Stimulated activated CD8-positive, alpha-beta memory T cell treated with anti-CD3 and anti-CD28 coated beads, Interleukin-12 subunit alpha, Interleukin-12 subunit beta, amount 100 ng/mL, for 24 hours (primary cell): ENCODE data around the gene PDE4A.
"Not testable (repeated sequence)": the region's sequence is repeated elsewhere in the genome, so short reads cannot be mapped to it uniquely, and the experiment has no call there.

Source experiments
- DNase-seq: peaks from one replicate; pipeline ENCODE4 v3.0.0-alpha.2; 2020; ENCODE audit errors: extremely low read depth

PDE4A gene

DNA sequence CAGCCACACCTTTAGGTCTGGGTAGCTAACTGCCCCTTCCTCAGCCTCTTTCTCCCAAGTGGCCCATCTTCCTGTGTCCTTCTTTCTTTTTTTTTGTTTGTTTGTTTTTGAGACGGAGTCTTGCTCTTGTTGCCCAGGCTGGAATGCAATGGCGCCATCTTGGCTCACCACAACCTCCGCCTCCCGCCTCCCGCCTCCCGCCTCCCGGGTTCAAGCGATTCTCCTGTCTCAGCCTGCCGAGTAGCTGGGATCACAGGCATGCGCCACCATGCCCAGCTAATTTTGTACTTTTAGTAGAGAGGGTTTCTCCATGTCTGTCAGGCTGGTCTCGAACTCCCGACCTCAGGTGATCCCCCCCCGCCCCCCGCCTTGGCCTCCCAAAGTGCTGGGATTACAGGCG, 41.7 kb downstream of the PDE4A start:
- DNase-seq, result not testable (repeated sequence)

- no peak for DNase-seq
These were observed 42.2 kb downstream of the PDE4A start for GRCh38 chr19:10462557-10462956.

DNA sequence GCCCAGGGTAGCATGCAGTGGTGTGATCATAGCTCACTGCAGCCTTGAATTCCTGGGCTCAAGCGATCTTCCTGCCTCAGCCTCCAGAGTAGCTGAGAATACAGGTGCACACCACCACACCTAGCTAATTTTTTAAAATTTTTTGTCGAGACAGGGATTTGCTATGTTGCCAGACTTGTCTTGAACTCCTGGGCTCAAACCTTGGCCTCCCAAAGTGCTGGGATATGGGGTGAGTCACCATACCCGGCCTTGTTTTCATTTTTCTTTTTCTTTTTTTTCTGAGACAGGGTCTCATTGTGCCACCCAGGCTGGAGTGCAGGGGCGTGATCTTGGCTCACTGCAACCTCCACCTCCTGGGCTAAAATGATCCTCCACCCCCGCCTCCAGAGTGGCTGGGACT, 44.1 kb downstream of the PDE4A start:
- no peak for DNase-seq

GRCh38 chr19:10467104-10467706, 46.9 kb downstream of the PDE4A start:
- no peak for DNase-seq

DNA sequence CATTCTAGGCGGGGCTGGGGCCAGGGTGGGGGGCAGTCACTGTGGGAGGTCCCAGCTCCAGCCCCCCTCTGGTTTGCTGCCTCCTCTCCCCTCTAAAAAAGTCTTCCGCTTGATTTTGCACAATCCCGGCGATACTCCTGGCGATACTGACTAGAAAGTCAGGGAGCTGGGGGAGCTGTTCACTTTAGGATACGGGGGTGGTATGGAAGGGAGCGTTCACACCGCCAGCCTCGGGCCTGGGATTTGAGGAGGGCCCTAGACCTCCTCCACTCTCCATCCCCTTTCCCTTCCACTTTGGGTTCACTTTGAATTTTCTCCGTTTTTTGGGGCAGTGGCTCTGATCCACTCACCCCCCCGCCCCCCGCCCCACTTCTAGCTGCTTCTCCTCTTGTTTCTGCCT, 47.8 kb downstream of the PDE4A start:
- DNase-seq, result no peak

DNA sequence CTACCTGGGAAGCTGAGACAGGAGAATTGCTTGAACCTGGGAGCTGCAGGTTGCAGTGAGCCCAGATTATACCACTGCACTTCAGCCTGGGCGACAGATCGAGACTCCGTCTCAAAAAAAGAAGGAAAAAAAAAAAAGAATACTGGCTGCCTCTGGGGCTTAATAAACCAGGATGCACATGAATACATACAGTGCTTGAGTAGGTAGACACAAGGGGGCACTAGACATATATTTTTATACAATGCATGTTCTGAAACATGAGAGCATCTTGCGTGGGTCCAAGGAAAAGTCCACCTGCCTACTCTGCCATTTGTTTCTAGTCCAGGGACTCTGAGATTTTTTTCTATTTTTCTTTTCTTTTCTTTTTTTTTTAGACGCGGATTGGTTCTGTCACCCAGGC, 51.6 kb downstream of the PDE4A start:
- DNase-seq, result no peak

DNA sequence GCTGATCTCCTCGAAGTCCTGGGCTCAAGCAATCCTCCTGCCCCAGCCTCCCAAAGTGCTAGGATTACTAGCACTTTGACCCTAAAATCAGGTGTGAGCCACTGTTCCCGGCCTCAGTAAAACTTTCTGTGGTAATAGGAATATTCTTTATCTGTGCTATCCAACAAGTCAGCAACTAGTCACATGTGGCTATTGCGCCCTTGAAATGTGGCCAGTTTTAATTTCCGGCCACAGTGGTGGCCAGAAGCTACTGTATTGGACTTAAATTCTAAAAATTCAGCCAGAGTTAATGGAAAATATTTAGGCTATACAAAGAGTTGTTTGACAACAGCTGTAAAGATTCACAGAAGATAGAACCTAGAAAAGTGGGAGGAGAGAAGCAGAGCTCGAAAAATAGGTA, 52.9 kb downstream of the PDE4A start:
- no peak for DNase-seq

- no peak for DNase-seq
These were observed 54.7 kb downstream of the PDE4A start for GRCh38 chr19:10474962-10475451.

GRCh38 chr19:10478476-10478875, 58.1 kb downstream of the PDE4A start:
- no peak for DNase-seq

- peak; percentile 70 for DNase-seq
These were observed 58.6 kb downstream of the PDE4A start for GRCh38 chr19:10478903-10479384.

GRCh38 chr19:10486551-10486950, 66.2 kb downstream of the PDE4A start:
- no peak for DNase-seq

DNA sequence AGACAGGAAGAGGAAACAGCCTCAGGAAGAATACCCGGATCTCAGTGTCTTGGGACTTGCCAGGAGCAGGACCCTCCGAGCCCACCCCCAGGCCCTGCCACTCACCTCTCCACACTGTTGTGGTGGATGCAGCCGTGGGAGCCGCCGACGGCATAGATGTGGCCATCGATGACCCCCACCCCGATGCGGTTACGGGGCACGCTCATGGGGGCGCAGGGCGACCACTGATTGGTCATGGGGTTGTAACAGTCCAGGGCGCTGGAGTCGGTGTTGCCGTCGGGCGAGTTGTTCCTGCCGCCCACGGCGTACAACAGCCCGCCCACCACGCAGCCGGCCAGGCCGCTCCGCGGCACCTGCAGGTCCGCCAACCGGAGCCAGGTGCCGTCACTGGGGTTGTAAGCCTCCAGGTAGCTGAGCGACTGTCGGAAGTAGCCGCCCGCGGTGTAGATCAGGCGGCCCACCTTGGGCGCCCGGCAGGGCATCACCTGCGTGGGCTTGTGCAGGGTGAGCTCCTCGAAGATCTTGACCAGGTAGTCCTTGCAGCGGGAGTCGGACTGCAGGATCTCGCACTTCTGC, 71.2 kb downstream of the PDE4A start:
- DNase-seq, result no peak

- DNase-seq, result no peak
These were observed 77.0 kb downstream of the PDE4A start for GRCh38 chr19:10497371-10497770.

DNA sequence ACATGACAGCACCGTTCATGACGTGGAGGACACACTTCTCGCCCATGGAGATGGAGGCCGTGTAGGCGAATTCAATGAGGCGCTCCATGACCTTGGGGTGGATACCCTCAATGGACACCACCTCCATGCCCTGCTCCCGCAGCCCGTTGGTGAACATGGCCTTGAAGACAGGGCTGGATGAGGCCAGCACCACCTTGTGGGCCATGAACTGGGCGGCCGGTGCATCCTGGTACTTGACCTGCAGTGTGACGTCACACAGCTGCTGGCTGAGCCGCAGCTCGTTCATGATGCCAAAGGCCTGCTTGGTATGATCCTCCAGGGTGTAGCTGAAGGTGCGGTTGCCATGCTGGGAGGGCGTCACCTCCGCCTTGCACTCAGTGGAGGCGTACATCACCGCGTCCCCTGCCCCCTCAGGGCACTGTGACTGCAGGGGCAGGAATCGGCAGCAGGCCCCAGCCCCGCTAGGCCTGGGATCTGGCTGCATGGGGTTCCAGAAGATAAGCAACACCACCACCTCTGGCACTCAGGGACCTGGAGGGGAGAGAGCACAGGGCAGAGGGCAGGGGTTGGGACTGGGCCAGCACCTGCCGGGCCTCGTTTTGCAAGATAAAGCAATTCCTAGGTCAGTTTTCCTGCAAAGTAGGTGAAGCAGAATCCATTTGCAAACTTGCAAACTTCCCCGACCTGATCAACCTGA, 79.4 kb downstream of the PDE4A start:
- DNase-seq, result no peak

DNA sequence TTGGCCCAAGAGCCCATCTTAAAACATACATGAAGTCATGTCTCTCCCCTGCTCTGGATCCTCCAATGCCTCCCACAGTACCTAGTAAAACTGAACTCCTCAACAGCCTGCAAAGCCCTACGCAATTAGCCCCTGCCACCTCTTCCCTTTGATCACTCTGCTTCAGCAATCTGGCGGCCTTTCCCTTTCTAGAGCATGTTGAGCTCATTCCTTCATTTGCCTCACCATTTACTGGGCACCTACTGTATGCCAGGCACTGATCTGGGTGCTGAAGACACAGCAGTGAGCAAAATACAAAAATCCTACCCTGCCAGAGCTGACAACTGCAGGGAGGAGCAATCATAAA, 79.9 kb downstream of the PDE4A start:
- DNase-seq, result no peak

- no peak for DNase-seq
These were observed 81.7 kb downstream of the PDE4A start for GRCh38 chr19:10501971-10502523.

GRCh38 chr19:10502524-10503001, 82.2 kb downstream of the PDE4A start:
- peak; percentile 75 for DNase-seq

GRCh38 chr19:10503002-10503789, 82.9 kb downstream of the PDE4A start, which contains the start of gene KEAP1:
KEAP1 (minus strand) TSS chr19:10503356; CDS start chr19:10500033, 3,323 bp downstream.
- DNase-seq, result no peak

GRCh38 chr19:10505583-10506229, 85.4 kb downstream of the PDE4A start:
- DNase-seq, result no peak

GRCh38 chr19:10508036-10508435, 87.7 kb downstream of the PDE4A start:
- DNase-seq, result no peak

- no peak for DNase-seq
These were observed 88.4 kb downstream of the PDE4A start for GRCh38 chr19:10508707-10509106.
